Measurements from ENCODE around the gene CKAP4. TPM values are rescaled to one million over a fixed set of nuclear protein-coding genes. Genes with fewer than 3 reads are reported as not detected.

Gene CKAP4
- total and polyA plus RNA-seq, 10 of the 15 experiments (the other 5 are each of a cell fraction or from before 2014, with no cell fraction given) = 0.39 to 23.6 (median 11.1) TPM

DNA sequence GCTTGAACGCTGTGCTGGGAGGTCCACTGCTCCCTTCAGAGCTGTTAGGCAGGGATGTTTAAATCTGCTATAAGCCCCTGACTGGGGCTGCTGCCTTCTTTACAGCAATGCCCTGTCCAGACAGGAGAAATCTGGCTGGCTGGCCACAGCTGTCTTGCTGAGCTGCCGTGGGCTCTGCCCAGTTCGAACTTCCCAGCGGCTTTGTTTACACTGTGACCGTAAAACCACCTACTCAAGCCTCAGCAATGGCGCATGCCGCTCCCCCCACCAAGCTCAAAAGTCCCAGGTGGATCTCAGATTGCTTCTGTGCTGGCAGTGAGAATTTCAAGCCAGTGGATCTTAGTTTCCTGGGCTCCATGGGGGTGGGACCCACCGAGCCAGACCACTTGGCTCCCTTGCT is 35.8 kb downstream of the CKAP4 start:
- Histone ChIP-seq H3K9me3 (replicated peaks; ENCODE audit: control insufficient read depth, insufficient read depth, low read length) (no peaks in the 10 kb centered on the region), H3K4me3 (no peak overlapping the region), H3K4me2 (ENCODE audit: control insufficient read depth, insufficient read depth) (no peak overlapping the region), H3K9ac (ENCODE audit: control insufficient read depth, insufficient read depth, low read length) (no peak overlapping the region), H3K27me3 (replicated peaks in 1 of 2; ENCODE audit: control insufficient read depth in 2 of 2, insufficient read depth in 2 of 2, low read length in 1 of 2) (no peaks in the 10 kb centered on the region; a peak in 2 of 4 replicates), H4K20me1 (ENCODE audit: control insufficient read depth, insufficient read depth) (no peaks in the 10 kb centered on the region), H3K27ac (ENCODE audit: control insufficient read depth, insufficient read depth) (no peak overlapping the region), H2AFZ (ENCODE audit: control insufficient read depth, low read depth, low read length) (no peak overlapping the region), H3K79me2 (ENCODE audit: control insufficient read depth, insufficient read depth, low read length) (no peaks in the 10 kb centered on the region), H3K4me1 (ENCODE audit: control insufficient read depth, insufficient read depth, low read length) (no peaks in the 10 kb centered on the region), H3K36me3 (ENCODE audit: control insufficient read depth in 2 of 2, insufficient read depth in 2 of 2, low read length in 1 of 2) (no peaks in the 10 kb centered on the region)
- FAIRE-seq (no peak), ATAC-seq (no peak), DNase-seq (ENCODE audit: low read depth, low spot score) (no peak)
- TF ChIP-seq, protein P1, sequence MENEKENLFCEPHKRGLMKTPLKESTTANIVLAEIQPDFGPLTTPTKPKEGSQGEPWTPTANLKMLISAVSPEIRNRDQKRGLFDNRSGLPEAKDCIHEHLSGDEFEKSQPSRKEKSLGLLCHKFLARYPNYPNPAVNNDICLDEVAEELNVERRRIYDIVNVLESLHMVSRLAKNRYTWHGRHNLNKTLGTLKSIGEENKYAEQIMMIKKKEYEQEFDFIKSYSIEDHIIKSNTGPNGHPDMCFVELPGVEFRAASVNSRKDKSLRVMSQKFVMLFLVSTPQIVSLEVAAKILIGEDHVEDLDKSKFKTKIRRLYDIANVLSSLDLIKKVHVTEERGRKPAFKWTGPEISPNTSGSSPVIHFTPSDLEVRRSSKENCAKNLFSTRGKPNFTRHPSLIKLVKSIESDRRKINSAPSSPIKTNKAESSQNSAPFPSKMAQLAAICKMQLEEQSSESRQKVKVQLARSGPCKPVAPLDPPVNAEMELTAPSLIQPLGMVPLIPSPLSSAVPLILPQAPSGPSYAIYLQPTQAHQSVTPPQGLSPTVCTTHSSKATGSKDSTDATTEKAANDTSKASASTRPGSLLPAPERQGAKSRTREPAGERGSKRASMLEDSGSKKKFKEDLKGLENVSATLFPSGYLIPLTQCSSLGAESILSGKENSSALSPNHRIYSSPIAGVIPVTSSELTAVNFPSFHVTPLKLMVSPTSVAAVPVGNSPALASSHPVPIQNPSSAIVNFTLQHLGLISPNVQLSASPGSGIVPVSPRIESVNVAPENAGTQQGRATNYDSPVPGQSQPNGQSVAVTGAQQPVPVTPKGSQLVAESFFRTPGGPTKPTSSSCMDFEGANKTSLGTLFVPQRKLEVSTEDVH (IDR thresholded peaks at IDR 0.05; ENCODE audit: low read depth, partially characterized antibody) = no peak
- TF ChIP-seq, protein P2, sequence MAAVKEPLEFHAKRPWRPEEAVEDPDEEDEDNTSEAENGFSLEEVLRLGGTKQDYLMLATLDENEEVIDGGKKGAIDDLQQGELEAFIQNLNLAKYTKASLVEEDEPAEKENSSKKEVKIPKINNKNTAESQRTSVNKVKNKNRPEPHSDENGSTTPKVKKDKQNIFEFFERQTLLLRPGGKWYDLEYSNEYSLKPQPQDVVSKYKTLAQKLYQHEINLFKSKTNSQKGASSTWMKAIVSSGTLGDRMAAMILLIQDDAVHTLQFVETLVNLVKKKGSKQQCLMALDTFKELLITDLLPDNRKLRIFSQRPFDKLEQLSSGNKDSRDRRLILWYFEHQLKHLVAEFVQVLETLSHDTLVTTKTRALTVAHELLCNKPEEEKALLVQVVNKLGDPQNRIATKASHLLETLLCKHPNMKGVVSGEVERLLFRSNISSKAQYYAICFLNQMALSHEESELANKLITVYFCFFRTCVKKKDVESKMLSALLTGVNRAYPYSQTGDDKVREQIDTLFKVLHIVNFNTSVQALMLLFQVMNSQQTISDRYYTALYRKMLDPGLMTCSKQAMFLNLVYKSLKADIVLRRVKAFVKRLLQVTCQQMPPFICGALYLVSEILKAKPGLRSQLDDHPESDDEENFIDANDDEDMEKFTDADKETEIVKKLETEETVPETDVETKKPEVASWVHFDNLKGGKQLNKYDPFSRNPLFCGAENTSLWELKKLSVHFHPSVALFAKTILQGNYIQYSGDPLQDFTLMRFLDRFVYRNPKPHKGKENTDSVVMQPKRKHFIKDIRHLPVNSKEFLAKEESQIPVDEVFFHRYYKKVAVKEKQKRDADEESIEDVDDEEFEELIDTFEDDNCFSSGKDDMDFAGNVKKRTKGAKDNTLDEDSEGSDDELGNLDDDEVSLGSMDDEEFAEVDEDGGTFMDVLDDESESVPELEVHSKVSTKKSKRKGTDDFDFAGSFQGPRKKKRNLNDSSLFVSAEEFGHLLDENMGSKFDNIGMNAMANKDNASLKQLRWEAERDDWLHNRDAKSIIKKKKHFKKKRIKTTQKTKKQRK (IDR thresholded peaks at IDR 0.05; ENCODE audit: low read depth, low read length) = no peak
- TF ChIP-seq GATAD2B (conservative IDR thresholded peaks at IDR 0.05; ENCODE audit: low read depth) (no peak), BMI1 (IDR thresholded peaks at IDR 0.05; ENCODE audit: borderline replicate concordance) (no peak)
- WGBS (ENCODE audit: insufficient coverage, insufficient replicate concordance, low lambda C conversion rate, missing lambda C conversion rate) = 52% methylated on average over 8 of the region's 8 CpGs
- RAD21 ChIA-PET (ENCODE audit: unreplicated experiment) = no interaction called here
- in situ Hi-C loops (cut with MboI) = no loop called here
- BruUV-seq (replicated peaks) = no TSS peak
- CTCF ChIA-PET = no interaction called here
- POLR2A ChIA-PET = no interaction called here
- intact Hi-C loops (cut with micrococcal nuclease; ENCODE audit: unreplicated experiment) = no loop called here
- SMC1A ChIA-PET (ENCODE audit: uncharacterized antibody, unreplicated experiment) = no interaction called here
